Fibroblast of villous mesenchyme (primary cell): ENCODE results near the gene NRP2. TPM values are rescaled to one million over a fixed set of nuclear protein-coding genes. Genes with fewer than 3 reads are reported as not detected.

ENCODE experiments used
- DNase-seq: peaks from one replicate; pipeline ENCODE4 v3.0.0-alpha.2; 2010; ENCODE audit warnings: low read depth
- H3K4me3 ChIP-seq: 2 replicates; pipeline ENCODE4 v1.5.1; 2011; ENCODE audit warnings: low read depth, mild to moderate bottlenecking, low read length
- CTCF ChIP-seq: IDR thresholded peaks from 2 replicates; pipeline ENCODE4 v1.5.1; 2012; ENCODE audit warnings: low read depth, mild to moderate bottlenecking, low read length; ENCODE audit not compliant: insufficient read depth
- total RNA-seq: library from RNA; depleted of rRNA; stranded (reverse); fragments of >200 nt; gene quantifications from 2 replicates; pipeline ENCODE4 v1.2.3, GENCODE V29; 2012

Gene NRP2
- total RNA-seq, 1 donor: 117 TPM

DNA sequence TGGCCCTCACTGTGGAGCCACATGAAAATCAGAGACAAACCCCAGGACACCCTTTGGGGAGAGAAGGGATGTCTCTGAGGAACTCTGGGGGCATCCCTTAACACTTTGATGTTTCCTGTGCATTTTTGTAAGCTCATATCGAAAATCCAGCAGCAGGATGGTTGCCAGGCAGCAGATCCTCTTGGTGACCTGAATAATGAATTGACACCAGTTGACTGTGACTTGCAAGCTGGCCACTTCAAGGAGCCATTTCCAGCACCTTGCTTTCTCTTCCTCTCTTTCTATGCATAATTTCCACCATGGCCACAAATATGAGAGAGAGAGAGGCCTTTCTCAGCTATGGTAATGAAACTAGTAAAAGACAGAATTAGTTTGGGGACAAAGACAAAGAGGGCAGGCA, 91.7 kb downstream of the NRP2 start:
- DNase-seq: no peak
- TF ChIP-seq CTCF: no peak
- H3K4me3 ChIP-seq: no peak overlapping the region

DNA sequence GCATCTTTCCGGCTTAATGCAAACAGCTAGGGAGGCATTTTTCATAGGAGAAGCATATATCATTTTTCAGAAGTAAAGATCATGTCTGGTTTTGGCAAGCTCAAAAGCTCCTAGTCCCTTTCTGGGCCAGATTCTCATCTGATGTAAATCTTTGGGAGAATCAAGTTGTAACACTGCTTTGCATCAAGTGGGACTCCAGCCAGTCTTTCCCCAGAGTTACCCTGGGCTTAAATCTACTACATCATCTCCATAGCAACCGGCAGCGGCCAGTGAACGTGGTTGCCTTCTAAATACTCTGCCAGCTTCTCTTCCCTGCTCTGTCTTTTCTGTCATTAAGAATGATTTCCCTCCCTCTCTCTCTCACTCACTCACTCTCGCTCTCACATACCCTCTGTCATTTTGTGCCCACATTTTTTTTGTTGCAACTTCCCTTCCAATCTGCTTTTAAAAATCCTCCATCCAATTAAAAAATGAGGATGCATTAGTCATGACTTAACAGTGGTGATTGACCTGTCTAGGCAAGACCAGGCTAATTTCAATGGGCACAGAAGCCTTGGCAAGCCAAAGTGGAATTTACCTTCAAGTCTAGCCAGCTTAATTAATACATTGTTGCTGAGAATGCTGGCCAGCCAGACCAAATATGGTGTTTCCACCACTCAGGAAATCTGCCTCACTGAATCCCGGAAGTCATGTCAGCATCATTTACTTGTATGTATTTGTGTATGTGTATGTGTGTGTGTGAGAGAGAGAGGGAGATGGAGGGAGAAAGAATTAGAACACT, 93.0 kb downstream of the NRP2 start:
- H3K4me3 ChIP-seq: no peak overlapping the region
- DNase-seq: peak; percentile 44
- no peak for TF ChIP-seq CTCF

DNA sequence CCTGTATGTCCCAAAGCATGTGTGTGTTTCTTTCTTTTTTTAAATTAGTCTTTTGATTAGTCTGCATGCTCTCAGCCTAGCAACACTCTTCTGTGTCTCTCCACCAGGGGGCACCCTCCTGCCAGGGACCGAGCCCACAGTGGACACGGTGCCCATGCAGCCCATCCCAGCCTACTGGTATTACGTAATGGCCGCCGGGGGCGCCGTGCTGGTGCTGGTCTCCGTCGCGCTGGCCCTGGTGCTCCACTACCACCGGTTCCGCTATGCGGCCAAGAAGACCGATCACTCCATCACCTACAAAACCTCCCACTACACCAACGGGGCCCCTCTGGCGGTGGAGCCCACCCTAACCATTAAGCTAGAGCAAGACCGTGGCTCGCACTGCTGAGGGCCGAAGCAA, 93.8 kb downstream of the NRP2 start:
- TF ChIP-seq CTCF: peak; percentile 73
- DNase-seq: peak; percentile 59

GRCh38 chr2:205776720-205777119, 94.4 kb downstream of the NRP2 start:
- no peak for DNase-seq
- TF ChIP-seq CTCF: no peak
- H3K4me3 ChIP-seq: no peak overlapping the region

More for the DNA sequence above, 93.8 kb downstream of the NRP2 start:
- H3K4me3 ChIP-seq: no peak overlapping the region

DNA sequence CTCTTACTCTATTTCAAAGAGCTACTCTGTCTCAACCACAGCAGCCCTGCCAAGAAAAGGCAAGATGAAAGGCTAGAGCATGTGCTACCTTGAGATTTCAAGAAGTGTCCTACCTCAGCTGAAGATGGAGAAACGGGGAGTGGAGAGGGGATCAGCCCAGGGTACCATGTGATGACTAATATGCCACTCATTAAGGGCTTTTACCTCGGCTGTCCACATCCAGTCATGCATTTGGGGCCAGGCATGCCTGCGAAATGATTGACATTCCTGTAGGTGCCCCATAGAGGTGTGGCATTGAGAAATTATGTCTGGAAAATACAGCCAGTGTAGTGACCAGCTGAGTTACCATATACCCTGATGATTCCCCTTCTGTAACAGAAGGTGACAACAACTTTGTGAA, 96.1 kb downstream of the NRP2 start:
- DNase-seq: no peak
- no peak for TF ChIP-seq CTCF
- H3K4me3 ChIP-seq: no peak overlapping the region

DNA sequence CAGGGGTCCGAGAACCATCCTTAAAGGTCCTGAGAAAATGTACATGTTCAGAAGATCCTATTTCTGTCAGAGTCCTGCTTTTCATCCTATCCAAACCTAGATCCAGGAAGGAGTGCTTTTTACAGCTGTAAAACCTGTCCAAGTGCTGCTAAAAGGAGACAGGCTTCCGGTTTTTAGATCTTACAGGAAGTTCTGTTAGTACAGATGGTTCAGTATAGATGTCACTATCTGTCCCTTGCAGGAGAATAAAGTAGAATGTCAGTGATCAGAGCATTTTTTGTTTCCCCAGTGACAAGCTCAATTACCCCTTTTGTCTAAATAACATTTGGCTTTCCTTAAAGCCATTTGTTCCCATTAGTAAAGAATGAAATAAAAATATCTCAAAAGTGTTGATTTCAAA, 98.3 kb downstream of the NRP2 start:
- no peak for TF ChIP-seq CTCF
- no peak for DNase-seq
- no peak overlapping the region for H3K4me3 ChIP-seq

DNA sequence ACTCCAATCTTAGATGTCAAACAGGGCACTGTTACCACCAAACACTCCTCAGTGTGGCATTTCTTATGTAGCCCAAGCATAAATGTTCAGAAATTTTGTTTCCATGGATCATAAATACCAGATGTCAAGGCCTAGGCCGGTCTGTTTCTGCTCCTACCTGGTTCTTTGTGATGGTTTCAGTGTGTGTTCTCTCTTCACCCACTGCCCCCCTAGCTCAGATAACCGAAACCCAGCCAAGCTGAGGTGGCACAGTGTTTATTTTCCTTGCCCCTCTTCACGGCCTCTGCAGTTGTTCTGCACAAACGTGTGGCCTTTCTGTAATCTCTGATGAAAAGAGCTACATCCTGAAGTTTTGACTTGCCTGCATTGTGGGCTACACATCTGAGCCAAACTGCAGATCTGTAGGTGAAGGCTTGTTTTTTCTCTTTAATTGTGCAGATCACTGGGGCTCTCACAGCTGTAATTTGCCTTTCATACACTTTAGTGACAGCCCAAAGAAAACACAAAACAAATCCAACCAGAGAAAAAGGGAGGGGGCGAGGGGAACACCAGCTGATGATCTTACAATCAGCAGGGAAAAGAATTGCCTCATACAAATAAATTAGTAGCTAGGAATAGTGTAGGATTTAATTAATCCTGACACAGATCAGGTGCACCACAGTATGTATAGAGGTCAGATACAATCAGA, 99.1 kb downstream of the NRP2 start:
- TF ChIP-seq CTCF: no peak
- DNase-seq: no peak
- no peak overlapping the region for H3K4me3 ChIP-seq
